NCI-H82 treated with DMSO at 0.1 percent for 48 hours (cell line): ENCODE results near the gene MYLK4.
"Not testable (repeated sequence)": the region's sequence is repeated elsewhere in the genome, so short reads cannot be mapped to it uniquely, and the experiment has no call there.

Experiments
- DNase-seq: peaks from one replicate; lab custom pipeline; 2025; ENCODE audit not compliant: unreplicated experiment; lab: John Stamatoyannopoulos, UW

The MYLK4 gene

DNA sequence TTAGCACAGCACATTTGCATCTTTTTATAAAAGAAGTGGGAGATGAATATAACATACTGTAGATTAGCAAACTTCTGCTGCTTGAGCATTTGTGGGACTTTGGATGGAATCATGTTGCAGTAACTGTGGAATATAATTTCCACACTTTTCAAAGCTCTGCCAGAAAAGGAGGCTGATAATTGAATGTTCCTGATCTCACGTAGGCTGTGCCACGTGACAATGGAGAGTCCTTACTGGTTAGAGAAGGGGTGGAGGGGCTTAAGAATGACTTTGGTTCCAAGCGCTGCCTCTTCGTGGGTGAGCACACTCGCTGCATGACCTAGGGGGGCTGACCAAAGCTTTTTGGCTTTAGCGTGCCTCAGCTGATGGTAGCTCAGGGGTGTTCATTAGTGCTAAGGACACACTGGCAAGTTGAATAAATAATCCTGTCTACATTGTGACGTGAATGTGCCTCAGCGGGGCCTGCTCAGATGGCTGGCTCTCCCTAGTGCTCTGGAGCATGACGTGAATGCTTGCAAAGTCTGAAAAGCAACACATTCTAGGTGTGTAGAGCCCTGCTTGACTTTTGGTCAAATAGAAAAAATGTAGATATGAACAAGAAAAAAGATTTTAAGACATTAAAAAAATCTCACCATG lies 29.5 kb upstream of the MYLK4 start:
- no peak for DNase-seq

DNA sequence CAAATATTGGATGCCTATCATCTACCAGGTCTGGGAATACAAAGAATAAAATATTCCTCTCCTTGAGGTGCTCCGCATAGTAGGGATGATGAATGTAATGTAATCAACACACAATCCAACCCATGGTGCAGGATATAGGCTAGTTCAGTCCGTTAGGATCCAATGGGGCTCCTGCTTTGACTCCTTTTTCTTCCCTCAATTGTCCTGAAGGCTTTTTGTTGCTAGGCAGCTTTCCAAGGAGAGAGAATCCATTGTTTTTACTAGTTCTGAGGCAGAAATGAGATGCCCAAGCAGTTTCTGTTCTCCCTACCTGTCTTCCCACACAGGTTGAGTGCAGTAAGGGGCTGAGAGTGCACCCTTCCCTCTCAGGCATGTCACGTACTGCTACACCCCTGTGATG lies 26.5 kb upstream of the MYLK4 start:
- DNase-seq = no peak

DNA sequence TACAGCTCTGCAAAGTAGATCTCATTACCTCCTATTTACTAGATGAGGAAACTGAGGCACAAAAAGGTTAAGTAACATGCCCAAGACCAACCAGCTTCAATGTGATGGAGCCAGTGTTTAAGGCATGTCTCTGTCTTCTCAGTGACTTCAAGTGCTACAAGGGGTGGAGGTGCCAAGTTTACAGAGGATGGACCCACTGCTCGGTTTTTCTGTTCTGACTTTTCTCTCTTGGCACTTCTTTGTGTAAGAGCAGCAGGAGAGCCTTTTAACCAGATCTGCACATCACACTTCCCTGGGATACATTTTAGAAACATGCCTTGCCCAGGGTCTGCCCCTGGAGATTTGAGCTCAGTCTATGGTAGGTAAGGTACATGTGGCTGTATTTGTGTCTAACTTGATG lies 24.3 kb upstream of the MYLK4 start:
- no peak for DNase-seq

DNA sequence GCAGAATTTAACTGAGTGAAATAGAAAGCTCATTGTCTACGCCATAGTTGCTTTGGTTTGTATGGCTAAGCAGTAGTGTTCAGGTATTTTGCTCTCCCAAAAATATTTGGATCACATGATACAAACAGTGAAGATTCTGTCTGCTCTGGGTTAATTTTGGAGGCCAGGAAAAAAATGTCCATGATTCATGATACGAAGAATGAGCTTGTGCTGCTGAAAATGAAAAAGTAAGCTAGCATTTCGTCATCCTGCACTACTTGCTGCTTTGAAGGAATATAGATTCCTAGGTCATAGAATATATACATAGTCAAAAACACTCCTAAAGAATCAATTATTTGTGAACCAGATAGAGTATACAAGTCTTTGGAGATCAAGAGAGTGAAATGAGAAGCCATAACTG lies 22.7 kb upstream of the MYLK4 start:
- DNase-seq = no peak

DNA sequence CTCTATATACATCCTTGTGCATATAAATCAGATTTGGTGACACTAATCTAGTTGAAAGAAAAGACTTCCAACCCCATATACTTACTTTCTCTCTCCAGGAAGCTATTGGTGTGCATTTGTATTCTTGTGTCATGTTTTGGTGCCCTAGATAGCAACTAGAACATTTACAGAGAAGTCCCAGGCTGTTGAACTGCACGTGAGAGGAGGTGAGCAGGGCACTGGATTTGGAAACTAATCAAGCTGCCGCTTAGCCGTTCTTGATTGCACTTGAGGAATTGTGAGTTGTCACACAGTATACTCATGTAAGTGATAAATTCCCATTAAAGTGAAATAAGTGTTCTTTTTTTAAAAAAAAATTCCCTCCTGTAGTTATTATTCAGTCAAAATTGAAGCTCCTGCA lies 22.1 kb upstream of the MYLK4 start:
- DNase-seq = no peak

DNA sequence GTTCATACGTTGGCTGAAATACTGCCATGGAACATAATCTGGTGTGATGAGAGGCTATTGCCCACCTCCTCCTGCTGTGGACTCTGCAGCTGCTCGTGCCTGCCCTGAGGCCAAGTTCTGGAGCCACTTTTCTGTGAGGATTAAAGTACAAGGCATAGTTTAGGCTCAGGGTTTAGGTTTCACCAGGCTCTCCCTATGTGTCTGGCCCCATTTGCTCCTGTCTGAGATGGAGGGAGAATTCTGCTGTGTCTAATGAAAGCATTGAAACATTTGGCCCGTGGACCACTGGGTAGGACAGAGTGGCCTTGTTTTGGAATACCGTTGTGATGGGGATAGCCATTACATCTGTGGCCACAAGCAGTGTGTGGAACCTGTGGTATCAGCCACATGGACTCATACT lies 20.4 kb upstream of the MYLK4 start:
- no peak for DNase-seq

DNA sequence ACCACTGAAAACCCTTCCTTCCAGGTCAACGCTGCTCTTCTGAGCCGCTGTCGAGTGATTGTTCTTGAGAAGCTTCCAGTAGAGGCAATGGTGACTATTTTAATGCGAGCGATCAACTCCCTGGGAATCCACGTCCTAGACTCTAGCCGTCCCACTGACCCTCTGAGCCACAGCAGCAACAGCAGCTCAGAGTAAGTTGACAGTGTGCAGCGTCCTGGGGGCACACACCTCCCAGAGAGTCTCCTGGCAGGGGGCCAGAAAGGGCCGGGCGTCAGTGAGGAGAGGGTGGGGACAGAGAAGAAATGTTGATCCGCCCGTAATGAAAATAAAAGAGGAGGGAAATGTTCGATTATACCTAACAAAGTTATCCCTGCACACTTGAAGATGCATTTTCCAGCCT lies 19.4 kb upstream of the MYLK4 start:
- peak; percentile 17 for DNase-seq

DNA sequence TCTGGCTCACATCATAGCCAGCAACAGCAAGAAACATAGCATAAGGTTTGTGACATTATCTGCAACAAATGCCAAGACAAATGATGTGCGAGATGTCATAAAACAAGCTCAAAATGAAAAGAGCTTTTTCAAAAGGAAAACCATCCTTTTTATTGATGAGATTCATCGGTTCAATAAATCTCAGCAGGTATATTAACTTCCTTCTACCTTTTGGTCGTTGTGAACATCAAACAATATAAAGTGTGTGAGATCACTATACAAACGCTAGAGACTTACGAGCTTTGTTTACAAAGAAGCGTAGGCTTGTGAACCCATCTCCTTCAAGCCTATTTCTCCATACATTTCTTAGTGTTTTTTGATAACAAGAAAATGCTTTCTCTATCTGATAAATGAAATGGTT lies 18.0 kb upstream of the MYLK4 start:
- DNase-seq = no peak

DNA sequence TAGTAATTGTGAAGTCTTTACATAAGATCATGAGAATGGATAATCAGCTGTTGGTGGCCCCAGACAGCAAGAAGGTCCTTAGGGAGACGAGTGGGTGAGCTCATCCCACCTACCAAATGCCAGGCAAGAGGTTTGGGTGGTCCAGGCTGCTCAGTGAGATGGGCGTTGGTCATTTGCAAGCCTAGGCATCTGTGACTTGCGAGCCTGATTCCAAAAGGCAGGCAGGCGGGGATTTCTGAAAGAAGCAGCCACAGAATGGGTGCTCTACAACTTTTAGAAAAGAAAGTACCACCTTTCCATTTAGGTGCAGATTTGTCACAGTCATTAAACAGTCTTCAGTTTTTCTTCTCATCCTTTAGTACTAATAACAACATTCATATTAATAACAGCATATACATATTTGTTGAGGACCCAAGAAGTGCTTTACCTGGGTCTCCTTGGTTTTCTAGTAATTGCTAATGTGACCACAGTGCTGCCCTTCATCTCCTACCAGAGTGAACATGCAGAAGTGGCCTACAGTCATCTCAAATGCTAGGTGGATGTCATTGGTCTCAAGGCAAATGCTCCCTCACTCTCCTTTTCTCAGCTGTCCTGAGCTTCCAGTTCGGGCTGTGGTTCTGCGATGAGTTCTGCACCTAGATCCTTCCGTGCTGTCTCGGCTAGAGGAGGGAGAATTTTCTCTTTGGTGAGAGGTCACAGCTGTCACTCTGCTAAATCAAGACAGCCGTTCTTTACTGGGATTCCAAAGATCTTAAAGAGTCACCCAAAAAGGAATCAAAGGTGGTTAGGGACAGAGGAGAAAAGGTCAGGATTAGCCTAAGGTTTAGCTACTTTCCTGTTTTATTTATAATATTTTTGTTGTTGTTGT lies 17.2 kb upstream of the MYLK4 start:
- no peak for DNase-seq

DNA sequence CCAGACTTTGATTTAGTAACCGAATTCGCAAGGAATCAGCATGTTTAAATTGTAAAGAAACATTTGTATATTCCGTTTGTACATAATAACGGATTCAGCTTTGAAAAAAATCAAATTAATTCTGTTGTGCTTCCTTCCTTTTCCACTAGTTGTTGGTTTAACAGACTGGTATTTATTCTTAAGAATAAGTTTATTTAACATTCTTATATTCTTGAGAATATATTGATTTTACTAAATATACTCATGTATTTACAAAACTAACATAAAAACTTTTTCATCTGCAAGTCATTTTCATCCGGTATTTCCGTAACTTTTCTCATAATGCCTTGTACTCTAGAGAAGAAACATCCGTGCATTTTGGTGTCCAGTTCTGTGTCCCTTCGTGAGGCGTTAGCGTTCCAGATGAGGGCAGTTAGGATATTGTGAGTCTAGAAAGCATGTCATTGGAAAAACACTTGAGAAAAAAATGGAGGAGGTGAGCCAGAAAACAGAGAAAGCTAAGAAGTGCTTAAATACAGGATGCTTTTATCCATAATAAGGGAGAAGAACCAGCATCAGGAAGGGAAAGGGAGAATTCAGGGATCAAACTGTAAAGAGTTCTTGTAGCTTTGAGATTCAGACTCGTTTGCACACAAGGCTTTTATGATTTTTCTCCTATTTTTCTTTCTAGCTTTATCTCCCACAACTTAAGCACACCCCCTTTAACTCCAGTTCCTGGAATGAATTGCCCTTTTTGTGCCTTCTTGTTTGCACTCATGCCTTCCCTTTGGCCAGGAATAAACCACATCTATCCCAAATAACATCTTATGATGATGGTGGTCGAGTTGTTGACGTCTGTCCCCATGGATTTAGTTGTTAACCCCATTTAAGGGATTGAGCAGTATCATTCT lies 16.3 kb upstream of the MYLK4 start:
- no peak for DNase-seq

DNA sequence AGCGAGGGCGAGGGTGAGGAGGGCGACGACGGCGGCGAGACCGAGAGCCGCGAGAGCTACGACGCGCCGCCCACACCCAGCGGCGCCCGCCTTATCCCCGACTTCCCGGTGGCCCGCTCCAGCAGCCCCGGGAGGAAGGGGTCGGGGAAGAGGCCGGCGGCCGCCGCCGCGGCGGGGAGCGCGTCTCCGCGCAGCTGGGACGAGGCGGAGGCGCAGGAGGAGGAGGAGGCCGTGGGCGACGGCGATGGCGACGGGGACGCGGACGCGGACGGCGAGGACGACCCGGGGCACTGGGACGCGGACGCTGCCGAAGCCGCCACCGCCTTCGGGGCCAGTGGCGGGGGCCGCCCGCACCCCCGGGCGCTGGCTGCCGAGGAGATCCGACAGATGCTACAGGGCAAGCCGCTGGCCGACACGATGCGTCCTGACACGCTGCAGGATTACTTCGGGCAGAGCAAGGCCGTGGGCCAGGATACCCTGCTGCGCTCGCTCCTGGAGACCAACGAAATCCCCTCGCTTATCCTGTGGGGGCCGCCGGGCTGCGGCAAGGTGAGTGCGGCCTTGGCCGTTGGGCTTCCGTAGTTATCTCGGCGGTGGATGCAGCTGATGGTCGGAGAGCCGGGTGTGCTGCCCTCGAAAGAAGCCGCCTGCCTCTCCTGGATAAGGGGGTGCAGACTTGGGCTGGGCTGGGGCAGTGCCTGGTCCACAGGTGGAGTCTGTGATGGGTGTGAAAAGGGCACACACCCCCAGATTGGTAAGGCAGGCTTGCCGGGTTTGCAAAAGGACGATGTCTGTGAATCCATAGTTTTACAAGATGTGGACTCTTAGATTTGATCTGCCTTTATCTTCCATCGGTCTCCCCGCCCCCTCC lies 15.4 kb upstream of the MYLK4 start:
- DNase-seq = no peak

DNA sequence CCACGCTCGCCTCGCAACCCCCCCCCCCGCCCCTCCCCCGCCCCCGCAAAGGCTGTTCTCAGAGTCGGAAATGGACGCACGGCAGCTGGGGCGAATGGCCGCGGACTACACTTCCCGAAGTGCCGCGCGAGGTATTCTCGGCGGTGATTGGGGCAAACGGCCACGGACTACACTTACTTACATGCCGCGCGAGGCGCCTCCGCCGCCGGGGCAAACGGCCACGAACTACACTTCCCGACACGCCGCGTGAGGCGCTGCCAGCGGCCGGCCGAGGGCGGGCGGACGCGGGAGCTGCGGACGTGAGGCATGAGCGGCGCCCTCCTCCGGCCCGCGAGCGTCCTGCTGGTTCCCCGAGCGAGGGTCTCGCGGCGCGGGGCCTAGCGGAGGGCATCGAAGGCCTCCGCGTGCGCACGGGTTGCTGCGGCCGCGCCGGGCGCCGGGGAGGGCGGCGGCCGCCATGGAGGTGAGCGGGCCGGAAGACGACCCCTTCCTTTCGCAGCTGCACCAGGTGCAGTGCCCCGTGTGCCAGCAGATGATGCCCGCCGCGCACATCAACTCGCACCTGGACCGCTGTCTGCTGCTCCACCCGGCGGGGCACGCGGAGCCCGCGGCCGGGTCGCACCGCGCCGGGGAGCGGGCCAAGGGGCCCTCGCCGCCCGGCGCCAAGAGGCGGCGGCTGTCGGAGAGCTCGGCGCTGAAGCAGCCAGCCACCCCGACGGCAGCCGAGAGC lies 14.6 kb upstream of the MYLK4 start, which contains the start of gene WRNIP1:
TSS of gene WRNIP1 (plus strand) at position 228 of the 730 bp plus-strand sequence. CDS start at position 458, 230 bp downstream.
- DNase-seq = peak; percentile 96

DNA sequence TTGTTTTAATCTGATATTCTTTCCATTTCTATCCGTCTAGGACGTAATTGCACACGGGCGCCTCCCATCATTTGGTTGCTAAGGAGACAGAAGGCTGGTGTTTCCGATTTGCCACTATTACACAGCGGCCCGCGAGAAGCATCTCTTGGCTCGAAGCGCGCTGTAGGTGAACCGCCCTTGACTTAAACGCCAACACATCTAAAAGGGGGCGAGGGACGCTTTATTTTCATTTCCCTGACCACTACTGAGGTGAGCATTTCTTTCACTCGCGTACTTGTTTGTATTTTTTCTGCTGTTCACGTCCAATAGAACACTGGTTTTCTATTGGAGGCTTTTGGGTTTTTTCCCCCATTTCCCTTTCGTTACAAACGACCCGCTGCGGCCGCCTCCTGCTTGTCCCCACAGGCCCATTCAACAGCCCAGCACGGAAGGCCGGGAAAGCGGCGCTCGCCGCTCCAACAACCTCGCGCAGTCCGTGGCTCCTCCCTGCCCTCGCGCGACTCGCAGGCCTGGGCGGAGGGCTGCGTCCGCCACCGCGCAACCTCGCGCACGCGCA lies 14.0 kb upstream of the MYLK4 start:
- peak; percentile 34 for DNase-seq

DNA sequence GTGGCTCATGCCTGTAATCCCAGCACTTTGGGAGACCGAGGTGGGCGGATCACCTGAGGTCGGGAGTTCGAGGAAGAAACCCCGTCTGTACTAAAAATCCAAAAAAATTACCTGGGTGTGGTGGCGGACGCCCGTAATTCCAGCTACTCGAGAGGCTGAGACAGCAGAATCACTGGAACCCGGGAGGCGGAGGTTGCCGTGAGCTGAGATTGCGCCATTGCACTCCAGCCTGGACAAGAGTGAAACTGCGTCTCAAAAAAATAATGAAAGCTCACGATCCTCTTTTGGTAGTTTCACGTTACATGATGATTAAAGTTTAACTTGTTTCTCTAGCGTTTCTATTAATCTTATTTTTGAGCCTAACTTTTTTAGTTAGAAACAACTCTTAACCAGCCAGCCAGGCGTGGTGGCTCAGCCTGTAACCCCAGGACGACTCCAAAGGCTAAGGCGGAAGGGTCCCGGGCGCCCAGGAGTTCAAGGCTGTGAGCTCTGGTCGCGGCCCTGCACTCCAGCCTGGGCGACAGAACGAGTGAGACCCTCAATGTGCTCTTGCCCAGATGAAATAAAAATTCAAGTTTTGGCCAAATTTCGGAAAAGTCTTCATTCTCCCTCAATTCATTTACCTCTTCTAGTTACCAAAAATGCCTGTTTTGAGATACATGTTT lies 13.3 kb upstream of the MYLK4 start:
- no peak for DNase-seq

DNA sequence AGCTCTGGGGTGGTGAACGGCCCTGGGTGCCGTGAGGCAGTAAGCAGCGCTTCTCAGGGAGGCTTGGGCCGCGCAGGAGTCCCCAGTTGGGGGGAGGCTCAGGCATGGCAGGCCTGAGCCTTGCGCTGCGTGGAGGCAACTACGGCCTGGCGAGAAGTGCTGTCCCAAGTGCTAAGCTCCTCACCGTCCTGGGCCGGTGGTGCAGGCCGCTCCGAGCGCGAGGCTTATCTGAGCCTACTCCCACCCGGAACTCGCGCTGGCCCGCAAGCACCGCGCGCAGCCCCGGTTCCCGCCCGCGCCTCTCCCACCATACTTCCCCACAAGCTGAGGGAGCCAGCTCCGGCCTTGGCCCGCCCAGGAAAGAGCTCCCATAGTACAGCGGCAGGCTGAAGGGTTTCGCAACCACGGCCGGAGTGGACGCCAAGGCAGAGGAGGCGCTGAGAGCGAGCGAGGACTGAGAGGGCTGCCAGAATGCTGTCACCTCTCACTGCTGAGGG lies 12.7 kb upstream of the MYLK4 start:
- DNase-seq = no peak

DNA sequence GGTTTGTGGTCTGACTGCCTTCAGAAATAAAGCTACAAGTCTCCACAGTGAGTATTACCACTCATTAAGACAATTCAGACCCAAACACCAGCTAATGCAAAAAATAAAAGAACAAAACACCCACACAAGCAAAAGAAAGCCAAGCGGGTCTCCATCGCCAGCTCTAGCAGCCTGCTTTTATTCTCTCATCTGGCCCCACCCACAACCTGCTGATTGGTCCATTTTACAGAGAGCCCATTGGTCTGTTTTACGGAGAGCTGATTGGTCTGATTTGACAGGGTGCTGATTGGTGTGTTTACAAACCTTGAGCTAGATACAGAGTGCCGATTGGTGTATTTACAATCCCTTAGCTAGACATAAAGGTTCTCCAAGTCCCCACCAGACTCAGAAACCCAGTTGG lies 12.1 kb upstream of the MYLK4 start:
- DNase-seq = not testable (repeated sequence)

DNA sequence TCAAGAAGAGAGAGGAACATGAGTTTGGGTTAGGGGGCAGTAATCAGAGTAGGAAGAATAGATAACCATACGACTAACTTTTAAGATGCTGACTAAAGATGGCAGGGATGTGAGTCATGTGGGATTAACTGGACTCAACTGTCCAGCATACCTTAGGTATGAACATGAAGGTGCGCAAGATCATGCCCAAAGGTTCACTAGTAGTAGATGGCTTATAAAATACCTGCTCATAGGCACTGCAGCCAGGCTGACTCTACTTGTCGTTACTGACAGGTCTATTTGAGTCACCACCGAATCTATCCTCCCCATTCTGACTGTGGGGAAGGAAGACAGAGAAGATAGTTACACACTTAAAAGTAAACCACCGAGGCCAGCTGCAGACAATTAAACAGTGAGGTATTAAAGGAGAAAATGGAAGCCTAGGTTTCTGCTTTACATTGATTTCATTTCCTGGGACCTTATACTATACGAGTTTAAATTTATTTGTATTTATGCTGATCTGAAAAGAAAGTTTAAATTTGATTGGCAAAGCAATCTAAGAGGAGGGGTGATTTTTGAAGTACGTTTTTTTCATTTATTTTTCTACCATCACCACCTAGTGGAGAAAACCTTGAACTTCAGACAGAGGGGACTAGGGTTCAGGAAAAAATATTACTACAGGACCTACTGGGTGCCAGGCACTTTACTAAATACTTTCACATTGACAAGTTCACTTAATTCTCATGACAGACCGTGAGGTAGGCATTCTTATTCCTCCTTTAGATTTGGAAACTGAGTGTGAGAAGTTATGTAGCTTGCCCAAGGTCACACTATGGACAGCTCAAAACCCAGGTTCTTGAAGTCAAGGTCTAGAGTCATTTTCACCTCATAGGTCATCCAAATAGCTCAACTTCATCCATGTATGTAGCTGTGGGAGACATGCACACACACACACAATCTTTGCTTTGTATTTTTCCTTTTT lies 10.4 kb upstream of the MYLK4 start:
- no peak for DNase-seq

DNA sequence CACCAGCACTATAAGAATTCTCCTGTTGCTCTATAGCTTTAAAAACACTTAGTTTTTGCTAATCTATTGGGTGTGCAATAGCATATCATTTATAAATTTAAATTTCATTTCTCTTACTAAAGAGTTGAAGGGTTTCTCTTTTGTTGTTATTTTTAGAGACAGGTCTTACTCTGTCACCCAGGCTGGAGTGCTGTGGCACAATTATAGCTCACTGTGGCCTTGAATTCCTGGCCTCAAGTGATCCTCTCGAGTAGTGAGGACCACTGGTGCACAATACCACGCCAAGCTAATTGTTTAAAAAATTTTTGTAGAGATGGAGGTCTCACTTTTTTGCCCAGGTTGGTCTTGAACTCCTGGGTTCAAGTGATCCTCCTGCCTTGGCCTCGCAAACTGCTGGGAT lies 8.3 kb upstream of the MYLK4 start:
- no peak for DNase-seq
